Lower lobe of right lung (tissue), 2 donors: ENCODE measurements around the gene HES7. TPM values are rescaled to one million over a fixed set of nuclear protein-coding genes. Genes with fewer than 3 reads are reported as not detected.
A peak's percentile ranks its signal among the peaks of the same experiment; 100 is the strongest.

Source experiments
- ATAC-seq, 2 donors: fragments of 200-7000 bp; cut with Tn5 transposase; one replicate each; pipeline ENCODE4 v1.9.1; 2020 to 2022; ENCODE audit warnings: mild to moderate bottlenecking in 2 of 2, moderate library complexity in 2 of 2
- DNase-seq: peaks from one replicate; pipeline ENCODE4 v3.0.0-alpha.2; 2020
- H3K27ac ChIP-seq: fragments of 200-600 bp; one replicate; pipeline ENCODE4 v1.8.0; 2022
- H3K27me3 ChIP-seq: fragments of 200-600 bp; one replicate; pipeline ENCODE4 v1.8.0; 2022; ENCODE audit warnings: low read depth
- H3K36me3 ChIP-seq: fragments of 200-600 bp; one replicate; pipeline ENCODE4 v1.8.0; 2022; ENCODE audit warnings: mild to moderate bottlenecking
- H3K4me1 ChIP-seq: fragments of 200-600 bp; one replicate; pipeline ENCODE4 v1.8.0; 2022
- H3K4me3 ChIP-seq: fragments of 200-600 bp; one replicate; pipeline ENCODE4 v1.8.0; 2022; ENCODE audit warnings: mild to moderate bottlenecking
- H3K9me3 ChIP-seq: fragments of 200-600 bp; one replicate; pipeline ENCODE4 v1.8.0; 2022
- CTCF ChIP-seq: fragments of 200-600 bp; IDR thresholded peaks from one replicate; pipeline ENCODE4 v1.8.0; 2022; ENCODE audit warnings: antibody characterized with exemption, mild to moderate bottlenecking
- intact Hi-C: fragments of 100-400 bp; cut with DNase I; formaldehyde crosslinking; loops from one replicate; pipeline ENCODE4 v1.11.0; 2022
- total RNA-seq: library from RNA; stranded (reverse); fragmentation: NEBNext Ultra II Directional; extraction: Animal tissue kit (Norgen Biotek cat#: 25700); gene quantifications from one replicate; pipeline ENCODE4 v1.2.1, GENCODE V29; 2021
- donor health status: DM: no; HTN: yes; CAD: no; lungs with severe emphysema.

Gene HES7
- total RNA-seq, 1 donor from 2014 or later = 0.21 TPM

GRCh38 chr17:8163978-8164814 lies 40.3 kb upstream of the HES7 start:
- Histone ChIP-seq H3K4me1 (peaks cover 44% of the 10 kb centered on the region), H3K27me3 (no peaks in the 10 kb centered on the region), H3K27ac (peak overlapping the region; percentile 99), H3K36me3 (peaks cover 22% of the 10 kb centered on the region), H3K4me3 (peak overlapping the region; percentile 12), H3K9me3 (no peaks in the 10 kb centered on the region)
- DNase-seq (peak; percentile 83), ATAC-seq (peak; percentile 52 to 59)
- no peak for TF ChIP-seq CTCF
- intact Hi-C loops = no loop called here

- intact Hi-C loops = no loop called here
- peak; percentile 49 for DNase-seq
- ATAC-seq = peak; percentile 22 to 28
Observed at GRCh38 chr17:8162997-8163977, 39.4 kb upstream of the HES7 start.

GRCh38 chr17:8162233-8162996 lies 38.5 kb upstream of the HES7 start, which contains the start of gene VAMP2:
VAMP2 (minus strand) TSS chr17:8162948; CDS start chr17:8162879, 69 bp downstream.
- H3K4me3 ChIP-seq = peak within 1 kb of the TSS; percentile 93
- DNase-seq (peak; percentile 89), ATAC-seq (peak; percentile 78 to 81)
- no peaks in the 10 kb centered on the region for H3K27me3 ChIP-seq
- peaks cover 26% of the 10 kb centered on the region for H3K36me3 ChIP-seq
- peak within 1 kb of the TSS; percentile 99 for H3K27ac ChIP-seq
- no peak for TF ChIP-seq CTCF
- H3K9me3 ChIP-seq = no peaks in the 10 kb centered on the region
- H3K4me1 ChIP-seq = peaks cover 62% of the 10 kb centered on the region
- intact Hi-C loops = no loop called here

More at GRCh38 chr17:8162997-8163977, 39.4 kb upstream of the HES7 start:
- peaks cover 54% of the 10 kb centered on the region for H3K4me1 ChIP-seq
- peak overlapping the region; percentile 99 for H3K27ac ChIP-seq
- H3K36me3 ChIP-seq = peaks cover 26% of the 10 kb centered on the region
- no peaks in the 10 kb centered on the region for H3K27me3 ChIP-seq
- peak overlapping the region; percentile 93 for H3K4me3 ChIP-seq
- H3K9me3 ChIP-seq = no peaks in the 10 kb centered on the region
- no peak for TF ChIP-seq CTCF

GRCh38 chr17:8161289-8162232 lies 37.7 kb upstream of the HES7 start:
- ATAC-seq (no peak), DNase-seq (peak; percentile 46)
- TF ChIP-seq CTCF = no peak
- Histone ChIP-seq H3K36me3 (peaks cover 26% of the 10 kb centered on the region), H3K9me3 (no peaks in the 10 kb centered on the region), H3K27ac (peak overlapping the region; percentile 99), H3K27me3 (no peaks in the 10 kb centered on the region), H3K4me1 (peaks cover 69% of the 10 kb centered on the region), H3K4me3 (peak overlapping the region; percentile 93)
- intact Hi-C loops = no loop called here
